Loucy (cell line): ENCODE data around the gene PTPRK.

Experiments
- EZH2phosphoT487 ChIP-seq: fragments of 200-600 bp; IDR thresholded peaks from 2 replicates; pipeline ENCODE4 v1.6.1; 2018; ENCODE audit warnings: antibody characterized with exemption, mild to moderate bottlenecking, moderate library complexity, borderline replicate concordance
- TF ChIP-seq, protein P1 (sequence below): fragments of 200-600 bp; sonication (generic); conservative IDR thresholded peaks from 2 replicates; pipeline ENCODE4 v1.5.1; 2014; ENCODE audit warnings: mild to moderate bottlenecking, antibody characterized with exemption, low read length

DNA sequence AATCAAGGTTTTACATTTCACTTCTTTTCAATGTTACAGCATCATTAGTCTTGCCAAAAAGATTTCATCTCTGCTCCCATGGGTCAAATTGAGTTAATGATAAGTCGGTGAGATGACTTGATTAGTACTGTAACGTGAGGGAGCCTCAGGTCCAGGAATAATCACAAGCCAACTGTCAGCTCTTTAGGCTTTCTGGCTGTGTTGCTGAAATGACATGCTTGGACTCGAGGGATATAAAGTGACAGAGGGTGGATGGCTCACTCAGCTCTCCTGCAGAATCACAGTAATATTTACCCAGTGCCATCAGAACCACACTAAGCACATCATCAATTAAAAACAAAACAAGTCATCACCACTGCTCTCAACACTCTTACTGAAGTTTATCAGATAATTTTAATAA lies 423.4 kb downstream of the PTPRK start:
- TF ChIP-seq, protein P1, sequence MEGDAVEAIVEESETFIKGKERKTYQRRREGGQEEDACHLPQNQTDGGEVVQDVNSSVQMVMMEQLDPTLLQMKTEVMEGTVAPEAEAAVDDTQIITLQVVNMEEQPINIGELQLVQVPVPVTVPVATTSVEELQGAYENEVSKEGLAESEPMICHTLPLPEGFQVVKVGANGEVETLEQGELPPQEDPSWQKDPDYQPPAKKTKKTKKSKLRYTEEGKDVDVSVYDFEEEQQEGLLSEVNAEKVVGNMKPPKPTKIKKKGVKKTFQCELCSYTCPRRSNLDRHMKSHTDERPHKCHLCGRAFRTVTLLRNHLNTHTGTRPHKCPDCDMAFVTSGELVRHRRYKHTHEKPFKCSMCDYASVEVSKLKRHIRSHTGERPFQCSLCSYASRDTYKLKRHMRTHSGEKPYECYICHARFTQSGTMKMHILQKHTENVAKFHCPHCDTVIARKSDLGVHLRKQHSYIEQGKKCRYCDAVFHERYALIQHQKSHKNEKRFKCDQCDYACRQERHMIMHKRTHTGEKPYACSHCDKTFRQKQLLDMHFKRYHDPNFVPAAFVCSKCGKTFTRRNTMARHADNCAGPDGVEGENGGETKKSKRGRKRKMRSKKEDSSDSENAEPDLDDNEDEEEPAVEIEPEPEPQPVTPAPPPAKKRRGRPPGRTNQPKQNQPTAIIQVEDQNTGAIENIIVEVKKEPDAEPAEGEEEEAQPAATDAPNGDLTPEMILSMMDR: no peak
- no peak for TF ChIP-seq EZH2phosphoT487
